Measurements from ENCODE around the gene PIP5K1C.

Gene PIP5K1C

GRCh38 chr19:3721887-3722442 is 21.7 kb upstream of the PIP5K1C start:
- DNase-seq (ENCODE audit: low spot score), result no peak

GRCh38 chr19:3721131-3721886 is 21.0 kb upstream of the PIP5K1C start:
- peak; percentile 95 for DNase-seq (ENCODE audit: low spot score)

GRCh38 chr19:3720349-3720917 is 20.2 kb upstream of the PIP5K1C start:
- DNase-seq (ENCODE audit: low spot score), result no peak

GRCh38 chr19:3719868-3720267 is 19.6 kb upstream of the PIP5K1C start:
- DNase-seq (ENCODE audit: low spot score), result no peak

- no peak for DNase-seq (ENCODE audit: low spot score)
Observed at GRCh38 chr19:3716147-3716668, 15.9 kb upstream of the PIP5K1C start.

GRCh38 chr19:3712663-3713611 is 12.7 kb upstream of the PIP5K1C start:
- no peak for DNase-seq (ENCODE audit: low spot score)

GRCh38 chr19:3710265-3710812 is 10.1 kb upstream of the PIP5K1C start:
- peak; percentile 68 for DNase-seq (ENCODE audit: low spot score)

- peak; percentile 59 for DNase-seq (ENCODE audit: low spot score)
Observed at GRCh38 chr19:3708207-3708931, 8.1 kb upstream of the PIP5K1C start, which contains the start of gene TJP3. Gene TJP3, plus strand, starts transcription at chr19:3708384. Its CDS starts 20,049 bp downstream, at chr19:3728433.

GRCh38 chr19:3707868-3708206 is 7.6 kb upstream of the PIP5K1C start:
- DNase-seq (ENCODE audit: low spot score), result peak; percentile 8

GRCh38 chr19:3701200-3701599 is 932 bp upstream of the PIP5K1C start:
- no peak for DNase-seq (ENCODE audit: low spot score)

- no peak for DNase-seq (ENCODE audit: low spot score)
Observed at GRCh38 chr19:3699741-3700241, 477 bp downstream of the PIP5K1C start.

- no peak for DNase-seq (ENCODE audit: low spot score)
Observed at GRCh38 chr19:3698974-3699740, 1.1 kb downstream of the PIP5K1C start.

GRCh38 chr19:3698386-3698950 is 1.8 kb downstream of the PIP5K1C start:
- DNase-seq (ENCODE audit: low spot score), result no peak

GRCh38 chr19:3697671-3698385 is 2.4 kb downstream of the PIP5K1C start:
- no peak for DNase-seq (ENCODE audit: low spot score)

- no peak for DNase-seq (ENCODE audit: low spot score)
Observed at GRCh38 chr19:3697094-3697493, 3.2 kb downstream of the PIP5K1C start.

GRCh38 chr19:3696660-3696995 is 3.6 kb downstream of the PIP5K1C start:
- DNase-seq (ENCODE audit: low spot score), result no peak

GRCh38 chr19:3695986-3696659 is 4.1 kb downstream of the PIP5K1C start:
- no peak for DNase-seq (ENCODE audit: low spot score)

- DNase-seq (ENCODE audit: low spot score), result no peak
Observed at GRCh38 chr19:3695124-3695733, 5.0 kb downstream of the PIP5K1C start.
